Muscle of arm (tissue), 12 donors: ENCODE measurements around the gene SEC16B. TPM values are rescaled to one million over a fixed set of nuclear protein-coding genes. Genes with fewer than 3 reads are reported as not detected.

Experiments
- DNase-seq: peaks from one replicate; pipeline ENCODE4 v3.0.0-alpha.2; 2013
- polyA plus RNA-seq, 12 donors: library from polyadenylated mRNA; unstranded; fragments of 120-200 nt; gene quantifications; one replicate each; pipeline ENCODE4 v1.2.1, GENCODE V29; 2013; ENCODE audit not compliant: insufficient read length in 12 of 12

SEC16B gene
- polyA plus RNA-seq, 12 donors, result 3.8 to 11.4 (median 5.9) TPM; not detected in 1

DNA sequence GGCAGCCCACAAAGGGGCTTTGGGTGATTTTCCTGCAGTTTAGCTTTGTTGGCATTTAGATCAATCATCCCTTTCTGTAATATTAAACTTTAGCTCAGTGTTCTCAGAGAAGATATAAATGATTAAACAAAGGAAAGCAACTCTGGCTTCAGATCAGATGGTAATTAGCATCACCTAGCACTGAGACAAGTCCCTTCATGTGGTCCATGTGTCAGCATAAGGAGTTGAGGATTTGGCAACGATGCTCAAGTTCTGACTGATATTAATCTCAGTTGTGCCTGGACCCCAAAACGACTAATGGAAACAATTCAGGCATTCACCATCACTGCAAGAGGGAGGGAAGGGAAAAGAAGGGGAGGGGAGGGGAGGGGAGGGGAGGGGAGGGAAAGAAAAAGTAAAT lies 60.4 kb downstream of the SEC16B start:
- no peak for DNase-seq

DNA sequence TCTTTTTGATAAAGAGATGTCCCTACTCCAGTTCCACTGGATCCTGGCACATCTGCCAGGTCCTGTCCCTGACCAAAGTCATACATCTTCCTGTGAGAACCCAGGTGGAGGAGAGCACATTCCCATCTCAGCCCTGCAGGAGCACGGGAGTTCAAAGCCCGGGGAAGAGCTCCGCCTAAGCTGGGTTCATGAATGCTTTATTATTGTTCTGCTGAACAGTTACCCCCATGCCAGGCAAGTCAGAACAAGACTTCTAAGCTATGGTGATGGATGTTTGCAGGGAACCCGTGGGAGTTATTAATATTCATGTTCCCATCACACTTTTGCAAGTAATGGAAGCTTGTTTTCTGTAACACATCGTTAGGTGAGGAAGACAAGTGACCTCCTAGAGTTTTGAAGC lies 62.9 kb downstream of the SEC16B start:
- DNase-seq, result no peak

DNA sequence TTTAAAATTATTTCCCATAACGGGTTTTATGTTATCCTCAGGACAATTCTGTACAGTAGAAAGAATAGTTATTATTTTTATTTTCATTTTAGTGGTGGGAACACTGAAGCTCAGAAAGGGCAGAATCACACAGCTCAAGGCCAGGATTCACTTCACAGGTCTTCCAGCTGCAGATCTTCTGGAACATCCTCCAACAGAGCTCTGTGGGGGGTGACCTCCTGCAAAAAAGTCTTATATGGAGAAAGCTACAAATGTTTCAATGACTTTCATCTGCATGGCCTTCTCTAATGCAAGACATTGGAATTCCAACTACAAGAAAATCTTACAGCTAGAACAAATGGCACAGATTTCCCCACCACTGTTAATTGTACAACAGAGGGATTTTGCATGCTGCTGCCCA lies 64.2 kb downstream of the SEC16B start:
- DNase-seq, result no peak

GRCh38 chr1:177902266-177902665 lies 67.6 kb downstream of the SEC16B start:
- no peak for DNase-seq

GRCh38 chr1:177897998-177898654 lies 71.7 kb downstream of the SEC16B start:
- no peak for DNase-seq

- DNase-seq, result no peak
Measured at GRCh38 chr1:177897281-177897997, 72.4 kb downstream of the SEC16B start.

Other genes starting within 250 kb of the SEC16B start
- 10 to 100 TPM in 11 of 12 donors, not detected in 1; 12.2 to 19.9 (median 14.4) TPM for gene RASAL2, start 124.0 kb upstream of the SEC16B start, polyA plus RNA-seq